ENCODE measurements around the gene NDEL1. TPM values are rescaled to one million over a fixed set of nuclear protein-coding genes. Genes with fewer than 3 reads are reported as not detected.

The NDEL1 gene
- total and polyA plus RNA-seq, 9 of the 15 experiments (the other 6 are each of a cell fraction or from before 2014, with no cell fraction given): 0.86 to 30.5 (median 22.7) TPM

- TF ChIP-seq PHF8 (IDR thresholded peaks at IDR 0.05; ENCODE audit: borderline replicate concordance, low read length): no peak
- TF ChIP-seq E4F1 (CRISPR knock-in tag; IDR thresholded peaks at IDR 0.05; ENCODE audit: borderline replicate concordance): no peak
- TF ChIP-seq SP1 (CRISPR knock-in tag; IDR thresholded peaks at IDR 0.05): no peak
Measured at GRCh38 chr17:8459831-8460230, 24.1 kb downstream of the NDEL1 start (continued).

- in situ Hi-C loops (cut with MboI): no loop called here
- Histone ChIP-seq H3K9me1 (ENCODE audit: control insufficient read depth, insufficient read depth, low read length) (no peaks in the 10 kb centered on the region), H3K9ac (ENCODE audit: insufficient read depth in 1 of 2, low read depth in 2 of 2, low read length in 2 of 2) (no peak overlapping the region), H4K20me1 (replicated peaks; ENCODE audit: control insufficient read depth, insufficient read depth, low read length) (no peaks in the 10 kb centered on the region; the same call in 1 of the 2 replicates), H3K4me1 (replicated peaks in 1 of 2; ENCODE audit: control insufficient read depth in 2 of 2, insufficient read depth in 2 of 2, low read length in 2 of 2) (peaks cover 0 to 3% of the 10 kb centered on the region in 2 experiments; a peak in 2 of 5 replicates), H3K79me2 (ENCODE audit: control insufficient read depth, insufficient read depth, low read length) (no peaks in the 10 kb centered on the region), H2AFZ (ENCODE audit: low read depth, low read length) (no peak overlapping the region), H3K36me3 (ENCODE audit: control insufficient read depth, insufficient read depth, low read length) (peaks cover 76% of the 10 kb centered on the region), H3K27me3 (ENCODE audit: control insufficient read depth in 2 of 2, insufficient read depth in 2 of 2, low read length in 2 of 2) (no peaks in the 10 kb centered on the region), H3K9me3 (replicated peaks; ENCODE audit: control insufficient read depth, insufficient read depth, low read depth, low read length) (no peaks in the 10 kb centered on the region), H3K4me3 (no peak overlapping the region), H3K4me2 (ENCODE audit: insufficient read depth, low read length) (no peak overlapping the region), H3K27ac (ENCODE audit: extremely low read depth, low read depth, low read length) (no peak overlapping the region)
- no TSS peak for BruUV-seq (replicated peaks)
- ATAC-seq: no peak
- POLR2A ChIA-PET: no interaction called here
- CTCF ChIA-PET (ENCODE audit: low intra/inter-chr PET ratio): no interaction called here
- no peak for DNase-seq (ENCODE audit: extremely low read depth in 1 of 4, low spot score in 3 of 4)
- FAIRE-seq: no peak
- WGBS (ENCODE audit: insufficient coverage, low coverage, missing lambda C conversion rate): 74% methylated on average over 5 of the region's 5 CpGs
- intact Hi-C loops (cut with micrococcal nuclease): no loop called here
- TF ChIP-seq ADNP (tag; IDR thresholded peaks at IDR 0.05) (no peak), KAT8 (IDR thresholded peaks at IDR 0.05; ENCODE audit: low read depth) (no peak), CBFA2T3 (IDR thresholded peaks at IDR 0.05) (no peak), TEAD2 (tag; IDR thresholded peaks at IDR 0.05) (no peak), SNRNP70 (optimal IDR thresholded peaks at IDR 0.05; ENCODE audit: low read depth, low read length) (no peak), RBFOX2 (IDR thresholded peaks at IDR 0.05; ENCODE audit: low read depth, low read length) (no peak), PTTG1 (tag; IDR thresholded peaks at IDR 0.05; ENCODE audit: low read depth) (no peak), ELK3 (CRISPR knock-in tag; IDR thresholded peaks at IDR 0.05) (no peak), SRSF1 (IDR thresholded peaks at IDR 0.05; ENCODE audit: low read depth, low read length) (no peak), PURB (CRISPR knock-in tag; IDR thresholded peaks at IDR 0.05; ENCODE audit: low read depth) (no peak), ATF4 (CRISPR knock-in tag; IDR thresholded peaks at IDR 0.05) (no peak), ZSCAN32 (CRISPR knock-in tag; IDR thresholded peaks at IDR 0.05) (no peak), BRD4 (IDR thresholded peaks at IDR 0.05) (no peak), HDAC6 (IDR thresholded peaks at IDR 0.05; ENCODE audit: low read depth, low read length) (no peak), NCOA4 (IDR thresholded peaks at IDR 0.05; ENCODE audit: partially characterized antibody) (no peak), SMARCA5 (IDR thresholded peaks at IDR 0.05) (no peak), NELFE (IDR thresholded peaks at IDR 0.05; ENCODE audit: insufficient read depth, insufficient read length) (no peak), SMARCE1 (IDR thresholded peaks at IDR 0.05) (no peak)
Measured at GRCh38 chr17:8462564-8462963, 26.9 kb downstream of the NDEL1 start.

Data from K562 (cell line).